OCI-LY1 (cell line): ENCODE data around the gene PAX4.

Experiments used
- H2AFZ ChIP-seq: fragments of 200-600 bp; sonication (generic), shearing (Covaris generic); 2 replicates; pipeline ENCODE4 v1.6.0; 2014; ENCODE audit warnings: antibody characterized with exemption, mild to moderate bottlenecking, low read length
- H3F3A ChIP-seq: fragments of 200-600 bp; sonication (generic), shearing (Covaris generic); 2 replicates; pipeline ENCODE4 v1.6.0; 2014; ENCODE audit warnings: mild to moderate bottlenecking, antibody characterized with exemption, low read length, moderate library complexity; ENCODE audit not compliant: insufficient read depth
- H3K27ac ChIP-seq: fragments of 200-600 bp; sonication (generic); 2 replicates; pipeline ENCODE4 v1.5.1; 2014; ENCODE audit warnings: low read length, mixed run types, mild to moderate bottlenecking, low read depth; ENCODE audit not compliant: poor library complexity, severe bottlenecking
- H3K27me3 ChIP-seq: fragments of 200-600 bp; sonication (generic); 2 replicates; pipeline ENCODE4 v1.6.0; 2014; ENCODE audit warnings: antibody characterized with exemption, mild to moderate bottlenecking, low read length, moderate library complexity; ENCODE audit not compliant: insufficient read depth
- H3K36me3 ChIP-seq: fragments of 200-600 bp; sonication (generic); 2 replicates; pipeline ENCODE4 v1.6.1; 2014; ENCODE audit warnings: mild to moderate bottlenecking, antibody characterized with exemption, low read length, moderate library complexity, mixed read lengths; ENCODE audit not compliant: insufficient read depth
- H3K4me1 ChIP-seq: fragments of 200-600 bp; sonication (generic); 2 replicates; pipeline ENCODE4 v1.5.1; 2014; ENCODE audit warnings: mild to moderate bottlenecking, low read length, moderate library complexity; ENCODE audit not compliant: insufficient read depth, severe bottlenecking
- H3K4me2 ChIP-seq: fragments of 200-600 bp; sonication (generic), shearing (Covaris generic); 2 replicates; pipeline ENCODE4 v1.6.1; 2014; ENCODE audit warnings: low read length
- H3K4me3 ChIP-seq: fragments of 200-600 bp; sonication (generic); 2 replicates; pipeline ENCODE4 v1.5.1; 2014; ENCODE audit warnings: low read length, low read depth, mild to moderate bottlenecking, mixed read lengths; ENCODE audit not compliant: poor library complexity, severe bottlenecking
- H3K79me2 ChIP-seq: fragments of 200-600 bp; shearing (Covaris generic); 2 replicates; pipeline ENCODE4 v1.6.1; 2016; ENCODE audit warnings: mixed run types, low read length, mixed read lengths; ENCODE audit not compliant: insufficient read depth
- H3K9ac ChIP-seq: fragments of 200-600 bp; sonication (generic), shearing (Covaris generic); 2 replicates; pipeline ENCODE4 v1.6.1; 2014; ENCODE audit warnings: mild to moderate bottlenecking, low read length, mixed read lengths
- H3K9me2 ChIP-seq: fragments of 200-600 bp; sonication (generic), shearing (Covaris generic); 2 replicates; pipeline ENCODE4 v1.6.1; 2014; ENCODE audit warnings: low read depth, mild to moderate bottlenecking, low read length, mixed read lengths
- H3K9me3 ChIP-seq: fragments of 200-600 bp; shearing (Covaris generic); 2 replicates; pipeline ENCODE4 v1.6.1; 2014; ENCODE audit warnings: low read length, mixed read lengths
- H4K20me1 ChIP-seq: fragments of 200-600 bp; sonication (generic), shearing (Covaris generic); 2 replicates; pipeline ENCODE4 v1.6.0; 2016; ENCODE audit warnings: mild to moderate bottlenecking, low read length; ENCODE audit not compliant: insufficient read depth
- EZH2 ChIP-seq: fragments of 200-600 bp; sonication (generic), shearing (Covaris generic); IDR thresholded peaks from 2 replicates; pipeline ENCODE4 v1.8.0; 2017; ENCODE audit warnings: borderline replicate concordance, mixed run types, mild to moderate bottlenecking, antibody characterized with exemption, low read length, moderate library complexity, mixed read lengths
- TF ChIP-seq, protein P1 (sequence below): fragments of 200-600 bp; sonication (generic), shearing (Covaris generic); IDR thresholded peaks from 2 replicates; pipeline ENCODE4 v1.5.1; 2017; ENCODE audit warnings: mild to moderate bottlenecking, antibody characterized with exemption, low read length, moderate library complexity, mixed read lengths

The PAX4 gene, protein sequence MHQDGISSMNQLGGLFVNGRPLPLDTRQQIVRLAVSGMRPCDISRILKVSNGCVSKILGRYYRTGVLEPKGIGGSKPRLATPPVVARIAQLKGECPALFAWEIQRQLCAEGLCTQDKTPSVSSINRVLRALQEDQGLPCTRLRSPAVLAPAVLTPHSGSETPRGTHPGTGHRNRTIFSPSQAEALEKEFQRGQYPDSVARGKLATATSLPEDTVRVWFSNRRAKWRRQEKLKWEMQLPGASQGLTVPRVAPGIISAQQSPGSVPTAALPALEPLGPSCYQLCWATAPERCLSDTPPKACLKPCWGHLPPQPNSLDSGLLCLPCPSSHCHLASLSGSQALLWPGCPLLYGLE

DNA sequence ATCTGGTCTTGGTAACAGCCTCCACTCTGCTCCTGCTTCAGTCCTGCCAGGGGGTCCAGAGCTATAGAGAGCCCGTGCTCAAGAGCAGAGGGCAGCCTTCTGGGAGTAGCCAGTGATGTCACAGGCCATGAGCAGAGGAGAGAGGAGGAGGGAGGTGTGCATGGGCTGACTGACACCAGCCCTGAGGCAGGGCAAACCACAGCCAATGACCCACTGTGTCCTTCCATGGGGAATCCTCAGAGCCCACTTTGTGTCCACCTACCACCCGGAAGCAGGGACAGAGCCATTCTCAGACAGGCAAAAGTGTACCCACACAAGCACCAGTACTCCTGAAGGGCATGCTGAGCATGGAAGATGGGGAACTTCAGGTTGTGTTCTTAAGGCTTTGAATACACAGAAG, at the start of gene PAX4:
Gene PAX4 (minus strand): TSS at position 101 of the 400 bp plus-strand sequence. CDS start 2,214 bp downstream, outside the sequence.
- Histone ChIP-seq H3K36me3 (no peaks in the 10 kb centered on the region), H3K9ac (no peak within 1 kb of the TSS), H4K20me1 (no peaks in the 10 kb centered on the region), H3K4me2 (no peak within 1 kb of the TSS), H2AFZ (no peak within 1 kb of the TSS), H3F3A (no peaks in the 10 kb centered on the region), H3K9me2 (no peaks in the 10 kb centered on the region), H3K27me3 (no peaks in the 10 kb centered on the region), H3K27ac (no peak within 1 kb of the TSS), H3K9me3 (no peaks in the 10 kb centered on the region), H3K79me2 (no peaks in the 10 kb centered on the region), H3K4me1 (no peaks in the 10 kb centered on the region), H3K4me3 (no peak within 1 kb of the TSS)
- TF ChIP-seq, protein P1, sequence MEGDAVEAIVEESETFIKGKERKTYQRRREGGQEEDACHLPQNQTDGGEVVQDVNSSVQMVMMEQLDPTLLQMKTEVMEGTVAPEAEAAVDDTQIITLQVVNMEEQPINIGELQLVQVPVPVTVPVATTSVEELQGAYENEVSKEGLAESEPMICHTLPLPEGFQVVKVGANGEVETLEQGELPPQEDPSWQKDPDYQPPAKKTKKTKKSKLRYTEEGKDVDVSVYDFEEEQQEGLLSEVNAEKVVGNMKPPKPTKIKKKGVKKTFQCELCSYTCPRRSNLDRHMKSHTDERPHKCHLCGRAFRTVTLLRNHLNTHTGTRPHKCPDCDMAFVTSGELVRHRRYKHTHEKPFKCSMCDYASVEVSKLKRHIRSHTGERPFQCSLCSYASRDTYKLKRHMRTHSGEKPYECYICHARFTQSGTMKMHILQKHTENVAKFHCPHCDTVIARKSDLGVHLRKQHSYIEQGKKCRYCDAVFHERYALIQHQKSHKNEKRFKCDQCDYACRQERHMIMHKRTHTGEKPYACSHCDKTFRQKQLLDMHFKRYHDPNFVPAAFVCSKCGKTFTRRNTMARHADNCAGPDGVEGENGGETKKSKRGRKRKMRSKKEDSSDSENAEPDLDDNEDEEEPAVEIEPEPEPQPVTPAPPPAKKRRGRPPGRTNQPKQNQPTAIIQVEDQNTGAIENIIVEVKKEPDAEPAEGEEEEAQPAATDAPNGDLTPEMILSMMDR: no peak
- no peak for TF ChIP-seq EZH2

DNA sequence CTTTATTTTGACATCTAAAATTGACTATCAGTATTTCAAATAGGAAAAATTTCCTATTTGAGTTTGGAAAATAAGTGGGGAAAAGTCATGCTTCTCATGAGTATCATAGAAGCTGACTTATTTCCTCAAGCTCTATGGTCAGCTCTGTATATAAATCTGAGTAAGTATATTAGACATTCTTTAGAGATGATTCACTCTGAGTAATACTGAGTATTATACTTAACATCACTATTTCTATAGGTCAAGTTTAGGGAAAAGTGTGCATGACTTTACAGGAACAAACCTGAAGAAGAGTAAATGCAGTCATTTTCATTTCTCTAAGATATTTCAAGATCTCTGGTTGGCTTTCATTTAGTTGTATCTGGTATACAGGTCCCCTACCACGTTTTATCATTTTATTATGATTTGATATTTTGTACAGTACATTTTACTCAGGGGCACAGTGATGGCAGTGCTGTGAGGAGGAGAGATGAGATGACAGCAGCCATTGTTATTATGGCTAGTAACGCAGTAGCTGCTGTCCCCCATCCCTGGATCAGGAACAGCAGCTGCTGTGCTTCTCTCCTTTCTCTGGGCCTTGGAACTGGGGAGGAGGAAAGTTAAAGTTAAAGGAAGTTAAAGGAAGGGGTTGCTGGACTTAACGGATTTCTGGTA, 49.2 kb upstream of the PAX4 start:
- Histone ChIP-seq H3K79me2 (peaks cover 94% of the 10 kb centered on the region), H2AFZ (no peak overlapping the region), H3K4me3 (no peak overlapping the region), H4K20me1 (no peaks in the 10 kb centered on the region), H3F3A (no peaks in the 10 kb centered on the region), H3K4me2 (no peak overlapping the region), H3K36me3 (peaks cover 63% of the 10 kb centered on the region), H3K27ac (no peak overlapping the region), H3K9me2 (no peaks in the 10 kb centered on the region), H3K9ac (no peak overlapping the region), H3K27me3 (no peaks in the 10 kb centered on the region), H3K4me1 (no peaks in the 10 kb centered on the region), H3K9me3 (peaks cover 4% of the 10 kb centered on the region; the same call in 1 of the 2 replicates)
- TF ChIP-seq EZH2: no peak
- TF ChIP-seq, protein P1: no peak

DNA sequence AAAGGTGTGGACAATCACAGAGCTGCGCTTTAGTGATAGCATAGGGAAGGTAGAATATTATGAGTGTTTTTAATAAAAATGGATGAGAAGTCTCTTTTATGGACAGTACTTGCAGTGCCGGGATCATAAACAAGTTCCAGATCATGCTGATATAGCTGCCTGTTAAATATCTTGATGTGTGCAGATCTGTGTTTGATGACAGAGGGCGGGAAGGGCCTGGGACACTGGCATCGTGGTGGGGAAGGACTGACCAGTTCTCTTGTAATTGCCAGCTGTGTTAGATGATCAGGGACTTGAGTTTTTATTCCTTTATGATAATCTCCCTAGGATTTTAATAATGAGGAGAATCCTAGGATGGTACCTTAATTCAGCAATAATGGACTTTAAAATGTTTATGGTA, 48.7 kb upstream of the PAX4 start:
- Histone ChIP-seq H3K4me1 (no peaks in the 10 kb centered on the region), H3K27ac (no peak overlapping the region), H3K4me3 (no peak overlapping the region), H3K9me2 (no peaks in the 10 kb centered on the region), H3K9me3 (peaks cover under 1% of the 10 kb centered on the region; the same call in 1 of the 2 replicates), H3K9ac (no peak overlapping the region), H4K20me1 (no peaks in the 10 kb centered on the region), H3K27me3 (no peaks in the 10 kb centered on the region), H3K79me2 (peaks cover 94% of the 10 kb centered on the region), H3K36me3 (peaks cover 63% of the 10 kb centered on the region), H2AFZ (no peak overlapping the region), H3F3A (no peaks in the 10 kb centered on the region), H3K4me2 (no peak overlapping the region)
- TF ChIP-seq, protein P1: no peak
- TF ChIP-seq EZH2: no peak
